Epidermal melanocyte (primary cell): ENCODE measurements around the gene HTR4.

ENCODE experiments used
- DNase-seq: peaks from one replicate; pipeline ENCODE4 v3.0.0; 2011; ENCODE audit warnings: low spot score; ENCODE audit not compliant: insufficient read length

The HTR4 gene

GRCh38 chr5:148663509-148663908 lies 9.2 kb upstream of the HTR4 start:
- DNase-seq: no peak

GRCh38 chr5:148660346-148660660 lies 6.0 kb upstream of the HTR4 start:
- no peak for DNase-seq

- DNase-seq: no peak
Observed at GRCh38 chr5:148659641-148660345, 5.5 kb upstream of the HTR4 start.

GRCh38 chr5:148653291-148653835 lies 964 bp downstream of the HTR4 start:
- no peak for DNase-seq

GRCh38 chr5:148651528-148651927 lies 2.8 kb downstream of the HTR4 start:
- no peak for DNase-seq

GRCh38 chr5:148645527-148645926 lies 8.8 kb downstream of the HTR4 start:
- DNase-seq: no peak

GRCh38 chr5:148641735-148642134 lies 12.6 kb downstream of the HTR4 start:
- DNase-seq: no peak

GRCh38 chr5:148640471-148640870 lies 13.9 kb downstream of the HTR4 start:
- DNase-seq: no peak

GRCh38 chr5:148639081-148639480 lies 15.2 kb downstream of the HTR4 start:
- no peak for DNase-seq

GRCh38 chr5:148636353-148636752 lies 18.0 kb downstream of the HTR4 start:
- DNase-seq: no peak

- no peak for DNase-seq
Observed at GRCh38 chr5:148635321-148636083, 18.8 kb downstream of the HTR4 start.

- DNase-seq: no peak
Observed at GRCh38 chr5:148633067-148633377, 21.3 kb downstream of the HTR4 start.

- DNase-seq: no peak
Observed at GRCh38 chr5:148632255-148633066, 21.9 kb downstream of the HTR4 start.

GRCh38 chr5:148626986-148627385 lies 27.3 kb downstream of the HTR4 start:
- no peak for DNase-seq

GRCh38 chr5:148626081-148626613 lies 28.2 kb downstream of the HTR4 start:
- DNase-seq: no peak

GRCh38 chr5:148625250-148625649 lies 29.1 kb downstream of the HTR4 start:
- DNase-seq: no peak

- no peak for DNase-seq
Observed at GRCh38 chr5:148623741-148624140, 30.6 kb downstream of the HTR4 start.

- DNase-seq: no peak
Observed at GRCh38 chr5:148623101-148623500, 31.2 kb downstream of the HTR4 start.

- no peak for DNase-seq
Observed at GRCh38 chr5:148620696-148621095, 33.6 kb downstream of the HTR4 start.

- no peak for DNase-seq
Observed at GRCh38 chr5:148620091-148620490, 34.2 kb downstream of the HTR4 start.

GRCh38 chr5:148619484-148619883 lies 34.8 kb downstream of the HTR4 start:
- no peak for DNase-seq
